Activated T-helper 17 cell treated with anti-CD3 and anti-CD28 coated beads, Interleukin-2, amount 50 U/mL, for 72 hours (primary cell): ENCODE data around the gene SLC6A1. TPM values are rescaled to one million over a fixed set of nuclear protein-coding genes. Genes with fewer than 3 reads are reported as not detected.

Source experiments
- ATAC-seq: fragments of 150-1000 bp; cut with Tn5 transposase; replicated peaks from 2 replicates; pipeline ENCODE4 v1.10.0; 2021; ENCODE audit warnings: mild to moderate bottlenecking, moderate library complexity
- H3K27ac Mint-ChIP-seq: one replicate; pipeline ENCODE4 v1.8.0; 2022; ENCODE audit warnings: mixed read lengths
- H3K27me3 Mint-ChIP-seq: one replicate; pipeline ENCODE4 v1.8.0; 2022; ENCODE audit warnings: mixed read lengths
- H3K36me3 Mint-ChIP-seq: one replicate; pipeline ENCODE4 v1.8.0; 2022; ENCODE audit warnings: low read depth, mild to moderate bottlenecking, mixed read lengths
- H3K4me1 Mint-ChIP-seq: one replicate; pipeline ENCODE4 v1.8.0; 2022; ENCODE audit warnings: mixed read lengths
- H3K4me3 Mint-ChIP-seq: one replicate; pipeline ENCODE4 v1.8.0; 2022; ENCODE audit warnings: mild to moderate bottlenecking, mixed read lengths
- H3K9me3 Mint-ChIP-seq: one replicate; pipeline ENCODE4 v1.8.0; 2022; ENCODE audit warnings: mixed read lengths
- total RNA-seq, 2 donors: library from RNA; stranded (reverse); gene quantifications; one replicate each; pipeline ENCODE4 v1.2.3, GENCODE V29; 2022

The SLC6A1 gene
- total RNA-seq: not detected

DNA sequence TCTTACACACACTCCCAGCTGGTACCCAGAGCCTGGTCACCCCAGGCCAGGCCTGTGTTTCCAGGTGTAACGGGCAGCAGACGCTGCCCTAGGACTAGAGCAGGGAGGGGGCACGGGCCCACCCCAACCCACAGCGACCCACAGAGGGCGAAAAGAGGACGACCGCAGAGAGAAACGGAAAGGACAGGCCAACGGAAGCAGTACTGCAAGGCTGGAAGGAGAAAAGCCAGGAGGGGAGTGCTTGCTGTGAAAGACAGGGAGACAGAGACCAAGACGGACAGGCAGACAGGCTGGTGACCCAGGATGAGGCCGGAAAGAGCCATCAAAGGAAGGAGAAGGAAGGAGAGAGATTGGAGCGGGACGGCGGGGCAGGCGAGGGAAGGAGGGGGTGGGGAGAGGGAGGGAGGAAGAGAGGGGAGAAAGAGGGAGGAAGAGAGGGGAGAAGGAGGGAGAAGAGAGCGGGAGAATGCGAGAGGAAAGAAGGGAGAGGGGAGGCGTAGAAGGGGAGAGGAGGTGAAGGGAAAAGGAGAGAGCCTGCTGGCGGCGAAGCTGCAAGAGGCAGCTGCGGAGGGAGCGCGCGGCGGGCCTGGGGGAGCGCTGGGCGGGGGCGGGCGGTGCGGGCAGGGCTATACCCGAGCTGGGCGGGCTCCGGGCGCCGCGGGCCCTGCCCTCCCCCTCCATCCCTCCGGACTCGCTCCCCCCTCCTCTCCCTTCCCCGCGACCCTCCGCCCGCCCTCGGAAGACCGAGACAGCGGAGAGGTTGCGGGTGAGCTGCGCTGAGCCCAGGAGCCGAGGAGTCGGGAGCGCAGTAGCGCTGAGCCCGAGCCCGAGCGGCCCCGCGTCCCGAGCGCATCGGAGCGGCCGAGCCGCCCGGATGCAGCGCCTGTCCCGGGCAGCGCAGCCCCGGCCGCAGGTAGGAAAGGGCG lies at the start of gene SLC6A1:
Gene SLC6A1, plus strand, starts transcription at position 732 of the 926 bp plus-strand sequence. CDS start 24,464 bp downstream, outside the sequence.
- Mint-ChIP-seq H3K9me3 (no peaks in the 10 kb centered on the region), H3K27ac (no peak within 1 kb of the TSS), H3K27me3 (peaks cover 56% of the 10 kb centered on the region), H3K4me3 (peak within 1 kb of the TSS; percentile 63), H3K36me3 (no peaks in the 10 kb centered on the region), H3K4me1 (peaks cover 5% of the 10 kb centered on the region)
- ATAC-seq: no peak

DNA sequence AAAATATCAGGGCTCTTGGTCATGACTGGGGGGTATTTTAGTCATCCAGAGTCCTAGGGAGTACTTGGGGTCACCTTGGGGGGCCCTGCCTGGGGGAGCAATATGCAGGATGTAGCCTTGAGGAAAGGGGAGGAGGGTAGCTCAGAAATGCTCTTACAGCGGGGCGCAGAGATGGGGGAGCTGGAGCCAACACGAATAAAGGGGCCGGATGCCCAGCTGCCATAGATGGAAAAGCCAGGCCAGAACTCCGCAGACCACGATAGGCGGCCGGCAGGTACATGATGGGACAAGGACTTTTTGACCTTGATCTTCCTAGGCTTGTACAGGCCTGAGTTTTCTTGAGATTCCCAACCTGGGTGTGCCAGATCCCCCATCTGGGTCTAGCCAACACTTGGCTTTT lies 47.7 kb upstream of the SLC6A1 start:
- H3K27me3 Mint-ChIP-seq: peaks cover 27% of the 10 kb centered on the region
- H3K4me3 Mint-ChIP-seq: no peak overlapping the region
- H3K36me3 Mint-ChIP-seq: no peaks in the 10 kb centered on the region
- H3K4me1 Mint-ChIP-seq: no peaks in the 10 kb centered on the region
- H3K9me3 Mint-ChIP-seq: peaks cover 4% of the 10 kb centered on the region
- H3K27ac Mint-ChIP-seq: no peak overlapping the region
- ATAC-seq: no peak

GRCh38 chr3:10945683-10946287 lies 46.8 kb upstream of the SLC6A1 start:
- no peak overlapping the region for H3K27ac Mint-ChIP-seq
- peak; percentile 68 for ATAC-seq
- no peaks in the 10 kb centered on the region for H3K36me3 Mint-ChIP-seq
- H3K4me3 Mint-ChIP-seq: no peak overlapping the region
- peaks cover 4% of the 10 kb centered on the region for H3K9me3 Mint-ChIP-seq
- H3K4me1 Mint-ChIP-seq: no peaks in the 10 kb centered on the region
- H3K27me3 Mint-ChIP-seq: peaks cover 30% of the 10 kb centered on the region

DNA sequence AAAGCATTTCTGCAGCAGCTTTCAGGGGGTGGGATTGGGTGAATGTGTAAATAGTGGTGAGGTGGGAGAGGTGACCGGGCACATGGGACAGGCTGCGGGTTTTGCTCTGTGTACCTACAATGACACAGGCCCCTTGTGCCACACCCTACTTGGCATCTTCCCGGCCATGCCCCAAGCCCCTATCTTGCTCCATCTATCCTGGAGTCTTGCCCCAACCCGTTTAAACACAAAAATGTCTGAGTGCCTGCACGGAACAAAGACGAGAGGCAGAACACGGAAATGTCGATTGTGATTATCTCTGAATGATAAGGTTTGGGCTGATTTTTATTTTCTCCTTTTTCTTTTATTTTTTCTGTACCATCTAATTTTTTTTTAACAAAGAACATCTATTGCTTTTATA lies 46.0 kb upstream of the SLC6A1 start:
- H3K4me1 Mint-ChIP-seq: no peaks in the 10 kb centered on the region
- no peak overlapping the region for H3K4me3 Mint-ChIP-seq
- H3K36me3 Mint-ChIP-seq: no peaks in the 10 kb centered on the region
- peaks cover 4% of the 10 kb centered on the region for H3K9me3 Mint-ChIP-seq
- no peak overlapping the region for H3K27ac Mint-ChIP-seq
- ATAC-seq: no peak
- H3K27me3 Mint-ChIP-seq: peaks cover 32% of the 10 kb centered on the region

DNA sequence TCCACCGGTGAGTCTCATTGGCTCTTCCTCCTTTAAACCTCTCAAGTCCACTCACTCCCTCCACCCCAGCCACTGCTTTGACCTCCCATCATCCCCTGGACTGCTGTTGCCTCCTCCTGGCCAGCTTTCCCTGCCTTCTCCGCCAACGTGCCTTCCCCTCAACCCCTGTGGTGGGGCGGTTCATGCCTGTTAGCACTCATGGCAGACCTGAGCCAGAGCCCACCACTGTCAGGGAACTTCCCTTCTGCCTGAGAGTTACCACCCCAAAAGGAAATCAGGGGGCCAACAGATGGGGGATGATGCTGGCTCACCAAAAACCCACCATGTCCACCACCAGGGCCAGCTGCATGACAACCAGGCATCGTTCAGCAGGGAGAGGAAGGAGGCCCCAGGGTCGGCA lies 44.2 kb upstream of the SLC6A1 start:
- Mint-ChIP-seq H3K4me1 (no peaks in the 10 kb centered on the region), H3K27me3 (peaks cover 31% of the 10 kb centered on the region), H3K9me3 (no peaks in the 10 kb centered on the region), H3K36me3 (no peaks in the 10 kb centered on the region), H3K4me3 (no peak overlapping the region), H3K27ac (no peak overlapping the region)
- no peak for ATAC-seq

DNA sequence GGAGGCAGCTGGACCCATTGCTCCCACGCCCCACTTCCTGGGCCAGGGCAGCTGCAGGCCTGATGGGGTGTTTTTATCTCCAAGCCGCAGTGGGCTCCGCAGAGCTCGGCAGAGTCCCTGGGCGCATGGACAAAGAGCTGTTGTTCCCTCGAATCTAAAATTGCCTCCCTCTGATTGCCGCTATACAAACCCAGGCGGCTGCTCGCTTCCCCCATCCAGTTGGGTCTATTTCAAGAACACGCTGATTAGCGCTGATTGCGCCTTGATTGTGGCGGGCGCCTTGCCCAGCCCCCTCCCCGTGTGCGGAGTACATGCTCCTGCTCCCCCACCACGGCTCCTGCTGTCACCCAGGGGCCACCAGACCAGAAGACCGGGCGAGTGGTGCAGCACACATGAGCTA lies 43.4 kb upstream of the SLC6A1 start:
- H3K27ac Mint-ChIP-seq: no peak overlapping the region
- ATAC-seq: no peak
- no peaks in the 10 kb centered on the region for H3K4me1 Mint-ChIP-seq
- H3K4me3 Mint-ChIP-seq: no peak overlapping the region
- H3K27me3 Mint-ChIP-seq: peaks cover 31% of the 10 kb centered on the region
- H3K9me3 Mint-ChIP-seq: no peaks in the 10 kb centered on the region
- H3K36me3 Mint-ChIP-seq: no peaks in the 10 kb centered on the region

DNA sequence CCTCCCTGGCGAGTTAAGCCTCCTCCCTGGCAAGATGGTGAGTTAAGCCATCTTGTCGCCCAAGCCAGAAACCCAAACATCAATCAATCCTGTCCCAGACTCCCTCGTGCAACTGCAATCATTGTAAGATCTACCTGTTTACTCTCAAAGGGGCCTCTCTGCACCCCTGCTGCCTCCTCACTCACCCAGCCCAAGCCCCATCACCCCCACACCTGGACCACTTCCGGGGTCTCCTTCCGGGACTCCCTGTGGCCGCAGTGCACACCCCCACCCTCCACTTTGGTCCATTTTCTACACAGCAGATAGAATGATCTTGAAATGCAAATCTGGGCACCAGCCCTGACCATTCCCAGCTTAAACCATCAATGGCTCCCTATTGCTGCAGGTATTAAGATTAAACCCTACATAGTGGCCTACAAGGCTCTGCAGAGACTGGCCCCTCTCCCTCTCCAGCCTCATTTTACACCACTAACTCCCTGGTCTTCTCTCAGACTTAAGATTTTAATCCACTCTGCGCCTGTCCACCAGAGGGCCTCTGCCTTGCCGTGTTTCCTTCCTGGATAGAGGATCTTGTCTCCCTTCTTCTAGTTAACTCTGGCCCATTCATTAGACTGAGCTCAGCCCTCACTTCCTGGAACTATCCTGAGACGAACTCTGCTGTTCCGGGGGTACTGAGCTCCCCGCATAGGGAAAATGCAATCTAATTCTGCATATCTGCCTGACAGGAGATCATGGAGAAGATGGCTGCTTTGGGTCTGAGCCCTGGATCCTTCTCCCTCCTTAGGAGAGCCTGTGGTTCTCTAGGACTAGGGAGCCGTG lies 41.9 kb upstream of the SLC6A1 start:
- ATAC-seq: no peak
- Mint-ChIP-seq H3K27me3 (peaks cover 25% of the 10 kb centered on the region), H3K4me3 (no peak overlapping the region), H3K27ac (no peak overlapping the region), H3K36me3 (no peaks in the 10 kb centered on the region), H3K4me1 (no peaks in the 10 kb centered on the region), H3K9me3 (no peaks in the 10 kb centered on the region)

DNA sequence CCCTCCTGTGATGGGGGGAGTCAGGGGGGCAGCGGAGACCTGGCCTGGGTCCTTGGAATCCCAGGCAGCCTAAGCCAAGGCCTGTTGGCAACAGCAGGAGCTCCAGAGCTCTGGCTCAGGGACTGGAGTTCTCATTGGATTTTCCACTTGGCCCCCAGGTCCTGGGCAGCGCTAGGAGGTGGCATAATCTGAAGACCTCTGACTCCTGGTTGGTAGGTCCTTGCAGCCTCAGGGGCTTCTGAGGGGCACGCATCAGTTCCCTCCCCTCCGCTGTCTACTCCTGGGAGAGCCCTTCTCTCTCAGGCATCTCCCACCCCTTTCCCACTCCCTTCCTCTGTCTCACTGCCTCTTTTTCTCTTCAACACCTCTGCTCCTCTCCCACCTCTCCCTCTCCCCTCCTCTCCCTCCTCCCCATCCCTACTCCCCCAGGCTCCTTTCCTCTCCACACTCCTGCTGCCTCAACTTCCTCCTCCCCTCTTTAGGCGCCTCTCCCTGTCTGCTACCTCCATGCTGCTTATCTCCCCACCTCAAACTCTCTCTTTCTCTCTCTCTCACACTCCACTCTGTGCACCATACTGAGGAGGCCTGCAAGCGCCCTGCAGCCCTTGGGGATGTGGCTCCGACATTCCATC lies 41.1 kb upstream of the SLC6A1 start:
- Mint-ChIP-seq H3K4me3 (no peak overlapping the region), H3K9me3 (no peaks in the 10 kb centered on the region), H3K4me1 (no peaks in the 10 kb centered on the region), H3K36me3 (no peaks in the 10 kb centered on the region), H3K27ac (no peak overlapping the region), H3K27me3 (peaks cover 25% of the 10 kb centered on the region)
- ATAC-seq: no peak

DNA sequence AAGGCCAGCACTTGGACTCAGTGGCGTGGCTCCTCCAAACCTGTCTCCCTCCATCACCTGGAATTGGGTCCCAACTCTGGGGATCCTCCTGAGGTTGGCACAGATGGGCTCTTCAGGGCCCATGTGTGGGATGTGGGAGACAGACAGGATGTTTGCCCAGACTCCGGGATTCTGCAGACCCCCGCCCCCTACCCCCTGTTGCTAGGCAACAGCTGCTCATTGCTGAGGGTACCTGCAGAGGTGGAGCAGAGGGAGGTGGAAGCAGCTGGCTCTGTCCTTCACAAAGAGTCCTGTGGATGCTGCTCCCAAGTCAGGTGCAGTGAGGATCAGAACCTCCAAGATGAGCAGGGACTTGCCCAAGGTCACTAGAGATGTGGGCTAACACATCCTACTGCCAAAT lies 40.0 kb upstream of the SLC6A1 start:
- Mint-ChIP-seq H3K9me3 (no peaks in the 10 kb centered on the region), H3K27me3 (peaks cover 23% of the 10 kb centered on the region), H3K4me1 (no peaks in the 10 kb centered on the region), H3K36me3 (no peaks in the 10 kb centered on the region), H3K4me3 (no peak overlapping the region), H3K27ac (no peak overlapping the region)
- no peak for ATAC-seq

DNA sequence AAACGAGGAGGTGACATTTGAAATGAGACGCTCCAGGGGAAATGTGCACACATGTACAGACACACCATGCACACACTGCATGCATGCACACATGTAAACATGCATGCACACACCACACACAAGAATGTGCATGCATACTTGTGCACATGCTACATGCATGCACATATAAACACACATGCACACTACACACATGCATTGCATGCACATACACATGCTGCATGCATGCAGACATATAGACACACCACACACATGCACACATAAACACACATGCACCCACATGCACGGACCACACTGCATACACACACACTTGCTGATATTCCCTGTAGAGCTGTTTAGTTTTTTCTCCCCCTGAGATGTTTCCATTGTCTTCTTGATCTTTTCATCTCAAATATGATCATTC lies 37.8 kb upstream of the SLC6A1 start:
- Mint-ChIP-seq H3K4me1 (no peaks in the 10 kb centered on the region), H3K36me3 (no peaks in the 10 kb centered on the region)
- ATAC-seq: no peak

DNA sequence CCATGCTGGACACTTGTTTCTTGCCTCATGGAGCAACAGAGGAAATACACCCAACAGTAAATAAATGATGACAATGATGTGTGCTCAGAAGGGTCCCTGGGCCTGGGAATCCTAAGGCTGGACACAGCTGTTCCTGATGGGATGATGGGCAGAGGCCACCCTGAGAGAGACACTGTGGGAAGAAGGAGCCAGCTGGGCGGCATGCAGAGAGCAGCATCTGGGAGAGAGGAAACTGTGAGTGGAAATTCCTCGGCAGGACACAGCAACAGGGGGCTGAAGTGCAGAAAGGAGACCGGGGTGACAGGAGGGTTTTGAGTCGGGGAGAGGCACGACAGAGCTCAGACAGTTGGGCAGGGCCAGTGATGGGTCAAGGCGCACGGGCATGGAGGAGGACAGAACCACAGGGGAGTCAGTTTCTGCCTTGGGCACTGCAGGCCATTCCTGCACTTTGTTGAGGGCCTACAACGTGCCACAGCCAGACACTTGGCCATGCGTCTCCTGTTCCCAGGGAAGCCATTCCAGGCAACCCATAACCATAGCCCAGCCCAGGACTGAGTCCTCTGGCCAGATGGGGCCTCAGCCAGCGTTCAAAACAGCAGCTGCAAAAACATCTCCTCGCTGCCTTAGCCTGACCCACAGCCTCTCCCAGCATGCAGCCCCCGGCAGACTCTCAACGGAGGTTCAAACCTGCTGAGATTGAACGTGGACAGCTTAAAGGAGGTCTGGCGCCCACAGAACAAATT lies 36.7 kb upstream of the SLC6A1 start:
- no peak for ATAC-seq
- no peak overlapping the region for H3K4me3 Mint-ChIP-seq
- no peak overlapping the region for H3K27ac Mint-ChIP-seq
- no peaks in the 10 kb centered on the region for H3K9me3 Mint-ChIP-seq
- no peaks in the 10 kb centered on the region for H3K4me1 Mint-ChIP-seq
- H3K36me3 Mint-ChIP-seq: no peaks in the 10 kb centered on the region
- peaks cover 16% of the 10 kb centered on the region for H3K27me3 Mint-ChIP-seq

More for the DNA sequence above, 37.8 kb upstream of the SLC6A1 start:
- Mint-ChIP-seq H3K4me3 (no peak overlapping the region), H3K27ac (no peak overlapping the region), H3K9me3 (no peaks in the 10 kb centered on the region), H3K27me3 (peaks cover 16% of the 10 kb centered on the region)

DNA sequence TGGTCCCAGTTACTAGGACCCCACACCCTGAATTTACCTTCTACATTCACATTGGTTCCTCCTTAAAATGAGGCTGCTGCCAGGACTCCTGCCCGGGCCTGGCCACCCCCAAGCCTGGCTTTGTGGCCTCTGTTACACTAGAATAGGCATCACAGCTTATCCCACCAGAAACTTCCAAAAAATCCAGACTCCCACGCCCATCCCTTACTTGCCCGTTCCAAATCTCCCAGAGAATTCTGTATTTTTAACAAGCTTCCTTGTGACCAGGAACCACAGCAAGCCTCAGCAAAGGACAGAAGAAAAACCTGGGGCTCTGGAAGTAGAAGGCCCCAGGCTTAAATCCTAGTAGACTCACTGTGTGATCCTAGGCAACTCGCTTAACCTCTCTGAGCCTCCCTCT lies 36.0 kb upstream of the SLC6A1 start:
- Mint-ChIP-seq H3K36me3 (no peaks in the 10 kb centered on the region), H3K4me1 (no peaks in the 10 kb centered on the region), H3K27ac (no peak overlapping the region), H3K9me3 (no peaks in the 10 kb centered on the region), H3K27me3 (peaks cover 15% of the 10 kb centered on the region), H3K4me3 (no peak overlapping the region)
- no peak for ATAC-seq

DNA sequence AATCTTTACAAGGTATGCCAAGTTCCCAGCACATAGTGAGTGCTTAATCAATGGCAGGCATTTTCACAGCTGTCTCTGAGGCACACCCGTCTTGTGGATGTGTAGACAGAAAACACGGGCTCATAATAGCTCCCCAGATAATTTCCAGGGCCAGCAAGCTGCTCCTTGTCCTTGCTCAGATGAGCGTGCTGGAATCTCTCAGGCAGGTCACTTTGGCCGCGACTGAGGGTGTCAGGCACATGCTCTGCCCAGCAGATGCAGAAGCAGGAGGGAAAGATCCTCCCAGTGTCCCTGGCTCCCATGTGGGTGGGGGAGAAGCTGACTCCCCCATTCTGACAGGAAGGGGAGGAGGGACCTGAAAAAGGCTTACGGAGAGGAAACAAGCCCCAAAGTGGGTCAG lies 35.6 kb upstream of the SLC6A1 start:
- no peak overlapping the region for H3K27ac Mint-ChIP-seq
- no peaks in the 10 kb centered on the region for H3K4me1 Mint-ChIP-seq
- no peak overlapping the region for H3K4me3 Mint-ChIP-seq
- no peaks in the 10 kb centered on the region for H3K9me3 Mint-ChIP-seq
- H3K36me3 Mint-ChIP-seq: no peaks in the 10 kb centered on the region
- H3K27me3 Mint-ChIP-seq: peaks cover 11% of the 10 kb centered on the region
- ATAC-seq: no peak
